Measurements from ENCODE around the gene TMEM143.
"Not testable (repeated sequence)": the region's sequence is repeated elsewhere in the genome, so short reads cannot be mapped to it uniquely, and the experiment has no call there.

The TMEM143 gene

GRCh38 chr19:48396824-48397176 lies 33.1 kb upstream of the TMEM143 start:
- Histone ChIP-seq H3K36me3 (ENCODE audit: control insufficient read depth in 2 of 2, insufficient read depth in 2 of 2, low read length in 2 of 2) (no peaks in the 10 kb centered on the region), H3K9ac (ENCODE audit: low read depth in 1 of 2, low read length in 2 of 2) (no peak overlapping the region), H3K27ac (ENCODE audit: low read depth in 2 of 2, low read length in 2 of 2) (no peak overlapping the region), H3K9me3 (ENCODE audit: control insufficient read depth in 2 of 2, low read length in 2 of 2) (no peaks in the 10 kb centered on the region), H3K4me1 (ENCODE audit: control insufficient read depth in 2 of 2, insufficient read depth in 2 of 2, low read length in 2 of 2) (peaks cover 6 to 20% of the 10 kb centered on the region in 2 donors), H3K4me3 (ENCODE audit: low read length in 2 of 2) (no peak overlapping the region), H3K27me3 (ENCODE audit: control insufficient read depth in 2 of 2, insufficient read depth in 2 of 2, low read length in 2 of 2) (peaks cover 31 to 51% of the 10 kb centered on the region in 2 donors)

DNA sequence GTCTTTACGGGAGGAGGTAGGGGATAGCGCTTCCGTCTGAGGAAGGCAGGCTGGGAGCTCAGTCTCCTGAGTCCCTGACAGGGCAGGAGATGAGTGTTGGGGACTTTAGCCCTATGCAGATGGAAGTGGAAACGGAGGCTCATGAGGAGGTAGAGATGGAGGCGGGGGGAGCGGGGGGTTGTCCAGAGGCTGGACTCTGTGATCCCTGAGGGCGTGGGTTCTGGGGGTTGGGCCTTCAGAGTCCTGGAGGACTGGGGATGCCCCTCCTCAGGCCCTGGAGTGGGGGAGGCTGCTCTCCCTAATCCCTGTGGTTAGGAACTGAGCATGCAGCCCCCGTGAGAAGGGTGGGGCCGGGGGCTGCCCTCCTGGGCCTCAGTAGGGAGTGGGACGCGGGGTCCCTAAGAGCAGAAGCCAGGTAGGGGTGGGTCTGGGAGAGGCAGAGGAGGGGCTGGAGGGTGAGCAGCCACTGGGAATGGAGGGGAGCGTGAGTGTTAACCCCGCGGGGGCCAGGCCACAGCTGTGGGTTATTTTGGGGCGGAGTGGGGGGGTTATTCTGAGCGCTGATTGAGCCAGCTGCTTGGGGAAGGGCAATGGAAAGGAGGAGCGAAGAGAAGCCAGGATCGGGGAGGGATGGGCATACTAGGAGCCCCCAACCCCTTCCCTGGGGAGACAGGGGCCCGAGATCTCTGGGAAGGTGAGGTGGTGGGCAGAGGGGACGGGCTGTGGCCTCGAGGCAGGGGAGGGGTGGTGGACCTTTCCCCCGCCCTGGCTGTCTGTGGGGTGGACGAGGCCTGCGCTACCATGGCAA lies 32.5 kb upstream of the TMEM143 start:
- Histone ChIP-seq H3K36me3 (ENCODE audit: control insufficient read depth in 2 of 2, insufficient read depth in 2 of 2, low read length in 2 of 2) (no peaks in the 10 kb centered on the region), H3K4me1 (ENCODE audit: control insufficient read depth in 2 of 2, insufficient read depth in 2 of 2, low read length in 2 of 2) (peaks cover 6 to 20% of the 10 kb centered on the region in 2 donors), H3K4me3 (ENCODE audit: low read length in 2 of 2) (no peak overlapping the region), H3K27ac (ENCODE audit: low read depth in 2 of 2, low read length in 2 of 2) (no peak overlapping the region), H3K9me3 (ENCODE audit: control insufficient read depth in 2 of 2, low read length in 2 of 2) (no peaks in the 10 kb centered on the region), H3K9ac (ENCODE audit: low read depth in 1 of 2, low read length in 2 of 2) (no peak overlapping the region), H3K27me3 (ENCODE audit: control insufficient read depth in 2 of 2, insufficient read depth in 2 of 2, low read length in 2 of 2) (peaks cover 31 to 51% of the 10 kb centered on the region in 2 donors)

GRCh38 chr19:48395499-48395898 lies 31.8 kb upstream of the TMEM143 start:
- H3K4me3 ChIP-seq (ENCODE audit: low read length in 2 of 2), result no peak overlapping the region
- H3K27me3 ChIP-seq (ENCODE audit: control insufficient read depth in 2 of 2, insufficient read depth in 2 of 2, low read length in 2 of 2), result peaks cover 31 to 51% of the 10 kb centered on the region in 2 donors
- H3K9me3 ChIP-seq (ENCODE audit: control insufficient read depth in 2 of 2, low read length in 2 of 2), result no peaks in the 10 kb centered on the region
- H3K36me3 ChIP-seq (ENCODE audit: control insufficient read depth in 2 of 2, insufficient read depth in 2 of 2, low read length in 2 of 2), result no peaks in the 10 kb centered on the region
- no peak overlapping the region for H3K9ac ChIP-seq (ENCODE audit: low read depth in 1 of 2, low read length in 2 of 2)
- H3K4me1 ChIP-seq (ENCODE audit: control insufficient read depth in 2 of 2, insufficient read depth in 2 of 2, low read length in 2 of 2), result peaks cover 6 to 20% of the 10 kb centered on the region in 2 donors
- H3K27ac ChIP-seq (ENCODE audit: low read depth in 2 of 2, low read length in 2 of 2), result no peak overlapping the region

DNA sequence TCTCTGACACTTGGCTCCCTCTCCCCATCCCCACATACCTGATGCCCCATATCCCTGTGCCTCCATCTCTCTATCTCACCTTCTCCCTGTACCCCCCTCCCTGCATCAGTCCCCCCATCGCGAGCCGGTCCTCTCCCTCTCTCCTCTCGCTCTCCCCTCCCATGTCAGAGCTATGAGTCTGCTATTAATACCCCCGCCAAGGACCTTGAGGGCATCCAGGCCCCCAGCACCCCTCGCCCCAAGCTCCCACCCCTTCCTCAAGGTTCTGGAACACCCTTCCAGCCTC lies 31.4 kb upstream of the TMEM143 start:
- no peak overlapping the region for H3K27ac ChIP-seq (ENCODE audit: low read depth in 2 of 2, low read length in 2 of 2)
- peaks cover 6 to 18% of the 10 kb centered on the region in 2 donors for H3K4me1 ChIP-seq (ENCODE audit: control insufficient read depth in 2 of 2, insufficient read depth in 2 of 2, low read length in 2 of 2)
- H3K9ac ChIP-seq (ENCODE audit: low read depth in 1 of 2, low read length in 2 of 2), result no peak overlapping the region
- no peak overlapping the region for H3K4me3 ChIP-seq (ENCODE audit: low read length in 2 of 2)
- no peaks in the 10 kb centered on the region for H3K36me3 ChIP-seq (ENCODE audit: control insufficient read depth in 2 of 2, insufficient read depth in 2 of 2, low read length in 2 of 2)
- H3K27me3 ChIP-seq (ENCODE audit: control insufficient read depth in 2 of 2, insufficient read depth in 2 of 2, low read length in 2 of 2), result peaks cover 31 to 51% of the 10 kb centered on the region in 2 donors
- no peaks in the 10 kb centered on the region for H3K9me3 ChIP-seq (ENCODE audit: control insufficient read depth in 2 of 2, low read length in 2 of 2)

- Histone ChIP-seq H3K27ac (ENCODE audit: low read depth in 2 of 2, low read length in 2 of 2) (no peak overlapping the region), H3K27me3 (ENCODE audit: control insufficient read depth in 2 of 2, insufficient read depth in 2 of 2, low read length in 2 of 2) (peaks cover 31 to 51% of the 10 kb centered on the region in 2 donors), H3K4me1 (ENCODE audit: control insufficient read depth in 2 of 2, insufficient read depth in 2 of 2, low read length in 2 of 2) (peaks cover 6 to 18% of the 10 kb centered on the region in 2 donors), H3K4me3 (ENCODE audit: low read length in 2 of 2) (no peak overlapping the region), H3K9ac (ENCODE audit: low read depth in 1 of 2, low read length in 2 of 2) (no peak overlapping the region), H3K9me3 (ENCODE audit: control insufficient read depth in 2 of 2, low read length in 2 of 2) (no peaks in the 10 kb centered on the region), H3K36me3 (ENCODE audit: control insufficient read depth in 2 of 2, insufficient read depth in 2 of 2, low read length in 2 of 2) (no peaks in the 10 kb centered on the region)
Measured at GRCh38 chr19:48394331-48395169, 30.8 kb upstream of the TMEM143 start.

- Histone ChIP-seq H3K4me3 (ENCODE audit: low read length in 2 of 2) (no peak within 1 kb of the TSS), H3K27me3 (ENCODE audit: control insufficient read depth in 2 of 2, insufficient read depth in 2 of 2, low read length in 2 of 2) (peaks cover 31 to 51% of the 10 kb centered on the region in 2 donors), H3K27ac (ENCODE audit: low read depth in 2 of 2, low read length in 2 of 2) (no peak within 1 kb of the TSS), H3K36me3 (ENCODE audit: control insufficient read depth in 2 of 2, insufficient read depth in 2 of 2, low read length in 2 of 2) (peaks cover 4% of the 10 kb centered on the region in 2 donors), H3K9me3 (ENCODE audit: control insufficient read depth in 2 of 2, low read length in 2 of 2) (no peaks in the 10 kb centered on the region), H3K4me1 (ENCODE audit: control insufficient read depth in 2 of 2, insufficient read depth in 2 of 2, low read length in 2 of 2) (peaks cover 10 to 18% of the 10 kb centered on the region in 2 donors), H3K9ac (ENCODE audit: low read depth in 1 of 2, low read length in 2 of 2) (no peak within 1 kb of the TSS)
Measured at GRCh38 chr19:48393559-48394330, 30.0 kb upstream of the TMEM143 start, which contains the start of gene GRIN2D. GRIN2D (plus strand) TSS chr19:48393668; CDS start chr19:48398393, 4,725 bp downstream.

DNA sequence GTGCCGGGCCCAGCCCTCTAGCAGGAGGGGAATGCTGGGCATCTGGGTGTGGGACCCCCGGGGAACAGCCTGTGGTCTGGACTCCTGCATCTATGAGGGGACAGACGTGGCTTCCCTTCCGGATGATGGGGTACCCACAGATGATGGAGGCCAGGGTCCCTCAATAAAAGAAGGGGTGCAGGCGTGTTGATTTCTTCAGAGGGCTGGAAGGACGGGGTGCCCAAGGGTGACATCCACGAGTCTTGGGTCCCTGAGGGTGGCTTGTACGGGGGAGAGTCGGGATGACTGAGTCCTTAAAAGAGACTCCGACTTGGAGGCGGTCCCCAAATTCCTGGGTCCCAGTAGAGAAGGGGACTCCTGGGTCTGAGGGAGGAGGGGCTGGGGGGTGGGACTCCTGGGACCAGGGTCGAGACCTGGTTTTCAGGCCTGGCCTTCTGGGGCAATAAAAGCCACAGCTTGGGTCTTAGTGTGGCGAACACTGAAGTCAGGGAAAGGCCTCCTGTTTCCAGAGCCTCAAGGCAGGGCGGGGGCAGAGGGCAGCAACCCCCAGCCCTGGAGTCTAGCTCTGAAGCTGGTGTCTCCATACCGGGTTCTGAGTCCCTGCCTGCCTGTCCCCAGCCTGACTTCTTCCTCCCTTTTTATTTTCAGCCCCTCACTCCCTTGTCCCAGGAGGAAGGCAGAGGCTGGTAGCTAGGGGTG lies 29.3 kb upstream of the TMEM143 start:
- H3K27ac ChIP-seq (ENCODE audit: low read depth in 2 of 2, low read length in 2 of 2), result no peak overlapping the region
- no peak overlapping the region for H3K9ac ChIP-seq (ENCODE audit: low read depth in 1 of 2, low read length in 2 of 2)
- peaks cover 30 to 50% of the 10 kb centered on the region in 2 donors for H3K27me3 ChIP-seq (ENCODE audit: control insufficient read depth in 2 of 2, insufficient read depth in 2 of 2, low read length in 2 of 2)
- no peak overlapping the region for H3K4me3 ChIP-seq (ENCODE audit: low read length in 2 of 2)
- H3K4me1 ChIP-seq (ENCODE audit: control insufficient read depth in 2 of 2, insufficient read depth in 2 of 2, low read length in 2 of 2), result peaks cover 8 to 16% of the 10 kb centered on the region in 2 donors
- H3K36me3 ChIP-seq (ENCODE audit: control insufficient read depth in 2 of 2, insufficient read depth in 2 of 2, low read length in 2 of 2), result peaks cover 6 to 8% of the 10 kb centered on the region in 2 donors
- H3K9me3 ChIP-seq (ENCODE audit: control insufficient read depth in 2 of 2, low read length in 2 of 2), result no peaks in the 10 kb centered on the region

- not testable (repeated sequence) for H3K4me3 ChIP-seq (ENCODE audit: low read length in 2 of 2); H3K4me1 ChIP-seq (ENCODE audit: control insufficient read depth in 2 of 2, insufficient read depth in 2 of 2, low read length in 2 of 2)
Measured at GRCh38 chr19:48392006-48392344, 28.2 kb upstream of the TMEM143 start.

DNA sequence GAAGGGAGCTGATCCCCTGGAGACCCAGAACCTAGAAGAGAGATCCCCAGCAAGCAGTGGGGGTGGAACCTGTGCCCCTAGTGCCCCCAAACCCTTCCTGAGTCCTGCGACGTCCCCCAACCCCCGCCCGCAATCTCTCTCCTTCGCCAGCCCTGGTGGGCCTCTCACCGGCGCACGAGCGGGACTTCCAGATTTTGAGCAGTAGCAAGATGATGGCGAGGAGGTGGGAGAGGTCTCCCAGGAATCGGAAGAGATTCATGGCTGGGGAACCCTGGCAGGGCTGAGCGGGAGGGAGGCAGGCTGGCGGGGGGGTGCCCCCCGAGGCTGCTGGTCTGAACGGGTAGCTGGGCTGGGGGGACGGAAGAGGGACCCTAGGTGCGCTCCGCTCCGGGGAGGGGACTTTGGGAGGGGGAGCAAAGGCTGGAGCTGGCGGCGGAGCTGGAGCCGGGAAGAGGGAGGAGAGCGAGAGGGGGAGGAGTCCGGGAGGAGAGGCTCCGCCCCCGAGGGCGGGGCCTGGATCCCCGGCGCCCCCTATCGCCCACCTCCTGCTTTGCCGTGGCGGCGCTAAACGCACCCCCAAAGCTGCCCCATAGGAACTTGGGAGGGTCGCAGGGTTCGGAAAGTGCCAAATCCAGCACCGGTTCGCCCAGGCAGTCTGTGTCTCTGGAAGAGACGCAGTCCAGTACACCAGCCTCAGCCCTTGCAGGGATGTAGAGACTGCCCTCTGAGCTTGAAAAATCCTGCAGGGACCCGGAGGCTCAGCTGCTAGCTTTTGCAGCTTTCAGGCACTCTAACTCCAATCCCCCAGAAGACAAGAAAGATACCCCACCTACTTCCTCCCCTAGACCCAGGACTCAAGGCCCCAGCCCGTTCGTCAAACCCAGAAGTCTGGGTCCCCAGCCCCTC lies 27.6 kb upstream of the TMEM143 start, which contains the start of gene KDELR1:
KDELR1 (minus strand) TSS at position 452 of the 906 bp plus-strand sequence; CDS start at position 259, 193 bp downstream.
- Histone ChIP-seq H3K27ac (ENCODE audit: low read depth in 2 of 2, low read length in 2 of 2) (peak within 1 kb of the TSS; percentile 90 to 92), H3K36me3 (ENCODE audit: control insufficient read depth in 2 of 2, insufficient read depth in 2 of 2, low read length in 2 of 2) (peaks cover 11 to 20% of the 10 kb centered on the region in 2 donors), H3K4me1 (ENCODE audit: control insufficient read depth in 2 of 2, insufficient read depth in 2 of 2, low read length in 2 of 2) (peaks cover 3 to 7% of the 10 kb centered on the region in 2 donors), H3K9me3 (ENCODE audit: control insufficient read depth in 2 of 2, low read length in 2 of 2) (no peaks in the 10 kb centered on the region), H3K9ac (ENCODE audit: low read depth in 1 of 2, low read length in 2 of 2) (peak within 1 kb of the TSS; percentile 91 to 99), H3K4me3 (ENCODE audit: low read length in 2 of 2) (peak within 1 kb of the TSS; percentile 93 to 96), H3K27me3 (ENCODE audit: control insufficient read depth in 2 of 2, insufficient read depth in 2 of 2, low read length in 2 of 2) (peaks cover 21 to 34% of the 10 kb centered on the region in 2 donors)

More at GRCh38 chr19:48392006-48392344, 28.2 kb upstream of the TMEM143 start:
- H3K9me3 ChIP-seq (ENCODE audit: control insufficient read depth in 2 of 2, low read length in 2 of 2); H3K27ac ChIP-seq (ENCODE audit: low read depth in 2 of 2, low read length in 2 of 2); H3K9ac ChIP-seq (ENCODE audit: low read depth in 1 of 2, low read length in 2 of 2): not testable (repeated sequence)
- peaks cover 24 to 40% of the 10 kb centered on the region in 2 donors for H3K27me3 ChIP-seq (ENCODE audit: control insufficient read depth in 2 of 2, insufficient read depth in 2 of 2, low read length in 2 of 2)
- peaks cover 11 to 17% of the 10 kb centered on the region in 2 donors for H3K36me3 ChIP-seq (ENCODE audit: control insufficient read depth in 2 of 2, insufficient read depth in 2 of 2, low read length in 2 of 2)

All from mucosa of rectum (tissue), 2 donors.